Muscle layer of duodenum (tissue), 2 donors: ENCODE measurements around the gene THAP3.

Source experiments
- H3K27ac ChIP-seq: one replicate; pipeline ENCODE4 v1.7.0; 2013; ENCODE audit warnings: mild to moderate bottlenecking, low read length
- H3K27me3 ChIP-seq: one replicate; pipeline ENCODE4 v1.7.0; 2013; ENCODE audit warnings: low read depth, mild to moderate bottlenecking, control low read depth, low read length
- H3K36me3 ChIP-seq, 2 donors: one replicate each; pipeline ENCODE4 v1.7.0; 2013; ENCODE audit warnings: low read length in 2 of 2, control low read depth in 1 of 2, mild to moderate bottlenecking in 1 of 2; ENCODE audit not compliant: insufficient read depth in 2 of 2, control insufficient read depth in 1 of 2
- H3K4me1 ChIP-seq, 2 donors: one replicate each; pipeline ENCODE4 v1.7.0; 2013; ENCODE audit warnings: low read length in 2 of 2, mild to moderate bottlenecking in 2 of 2, control low read depth in 1 of 2, moderate library complexity in 1 of 2; ENCODE audit not compliant: insufficient read depth in 2 of 2, control insufficient read depth in 1 of 2
- H3K4me3 ChIP-seq, 2 donors: one replicate each; pipeline ENCODE4 v1.7.0; 2013; ENCODE audit warnings: low read length in 2 of 2, low read depth in 1 of 2, mild to moderate bottlenecking in 1 of 2
- H3K9me3 ChIP-seq, 2 donors: one replicate each; pipeline ENCODE4 v1.7.0; 2013; ENCODE audit warnings: low read length in 2 of 2, control low read depth in 1 of 2, mild to moderate bottlenecking in 1 of 2; ENCODE audit not compliant: control insufficient read depth in 1 of 2
- donor health status: healthy.

The THAP3 gene

GRCh38 chr1:6667139-6667538 lies 42.5 kb downstream of the THAP3 start:
- H3K27me3 ChIP-seq, result no peaks in the 10 kb centered on the region
- H3K4me1 ChIP-seq, result peaks cover 0 to 2% of the 10 kb centered on the region in 2 donors
- peaks cover 22 to 38% of the 10 kb centered on the region in 2 donors for H3K36me3 ChIP-seq
- H3K4me3 ChIP-seq, result no peak overlapping the region
- no peak overlapping the region for H3K27ac ChIP-seq
- no peaks in the 10 kb centered on the region for H3K9me3 ChIP-seq

- Histone ChIP-seq H3K27me3 (no peaks in the 10 kb centered on the region), H3K4me3 (no peak overlapping the region), H3K36me3 (peaks cover 22 to 36% of the 10 kb centered on the region in 2 donors), H3K27ac (no peak overlapping the region), H3K4me1 (peaks cover 0 to 14% of the 10 kb centered on the region in 2 donors), H3K9me3 (no peaks in the 10 kb centered on the region)
Observed at GRCh38 chr1:6668503-6668902, 43.8 kb downstream of the THAP3 start.

GRCh38 chr1:6672558-6672957 lies 47.9 kb downstream of the THAP3 start:
- Histone ChIP-seq H3K27ac (no peak overlapping the region), H3K4me3 (no peak overlapping the region), H3K36me3 (peaks cover 11 to 23% of the 10 kb centered on the region in 2 donors), H3K27me3 (no peaks in the 10 kb centered on the region), H3K9me3 (no peaks in the 10 kb centered on the region), H3K4me1 (peaks cover 0 to 16% of the 10 kb centered on the region in 2 donors)

GRCh38 chr1:6673816-6674398 lies 49.2 kb downstream of the THAP3 start:
- Histone ChIP-seq H3K4me3 (no peak overlapping the region), H3K9me3 (no peaks in the 10 kb centered on the region), H3K4me1 (peaks cover 0 to 16% of the 10 kb centered on the region in 2 donors), H3K27me3 (no peaks in the 10 kb centered on the region), H3K27ac (no peak overlapping the region), H3K36me3 (peaks cover 8 to 35% of the 10 kb centered on the region in 2 donors)

DNA sequence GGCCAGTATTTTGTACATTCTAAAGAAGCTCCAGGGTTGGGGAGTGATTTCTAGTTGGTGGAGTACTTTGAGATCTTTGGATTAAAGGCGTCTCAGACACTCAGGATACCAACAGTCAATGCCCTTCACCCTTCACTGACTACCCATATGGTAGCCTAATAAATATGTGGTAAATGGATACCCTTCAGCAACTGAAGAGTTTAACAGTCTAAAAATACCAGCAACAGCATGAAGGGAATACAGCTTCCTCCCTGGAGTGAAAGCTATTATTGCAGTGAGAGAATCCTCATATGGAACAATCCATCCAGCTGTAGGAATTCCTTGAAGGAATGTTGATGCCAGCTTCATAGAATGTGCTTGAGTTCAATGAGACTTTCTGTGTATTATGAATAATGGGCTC lies 50.1 kb downstream of the THAP3 start:
- H3K27me3 ChIP-seq, result no peaks in the 10 kb centered on the region
- peaks cover 16 to 44% of the 10 kb centered on the region in 2 donors for H3K36me3 ChIP-seq
- no peaks in the 10 kb centered on the region for H3K9me3 ChIP-seq
- H3K27ac ChIP-seq, result no peak overlapping the region
- H3K4me3 ChIP-seq, result no peak overlapping the region
- peaks cover 0 to 16% of the 10 kb centered on the region in 2 donors for H3K4me1 ChIP-seq

- Histone ChIP-seq H3K4me3 (no peak overlapping the region), H3K36me3 (peaks cover 24 to 50% of the 10 kb centered on the region in 2 donors), H3K9me3 (no peaks in the 10 kb centered on the region), H3K27me3 (no peaks in the 10 kb centered on the region), H3K4me1 (peaks cover 0 to 16% of the 10 kb centered on the region in 2 donors), H3K27ac (no peak overlapping the region)
Observed at GRCh38 chr1:6675941-6676340, 51.3 kb downstream of the THAP3 start.
